ENCODE data around the gene MKRN1. TPM values are rescaled to one million over a fixed set of nuclear protein-coding genes. Genes with fewer than 3 reads are reported as not detected.

MKRN1 gene
- total and polyA plus RNA-seq, 7 donors = 27.0 to 82.0 (median 59.1) TPM

DNA sequence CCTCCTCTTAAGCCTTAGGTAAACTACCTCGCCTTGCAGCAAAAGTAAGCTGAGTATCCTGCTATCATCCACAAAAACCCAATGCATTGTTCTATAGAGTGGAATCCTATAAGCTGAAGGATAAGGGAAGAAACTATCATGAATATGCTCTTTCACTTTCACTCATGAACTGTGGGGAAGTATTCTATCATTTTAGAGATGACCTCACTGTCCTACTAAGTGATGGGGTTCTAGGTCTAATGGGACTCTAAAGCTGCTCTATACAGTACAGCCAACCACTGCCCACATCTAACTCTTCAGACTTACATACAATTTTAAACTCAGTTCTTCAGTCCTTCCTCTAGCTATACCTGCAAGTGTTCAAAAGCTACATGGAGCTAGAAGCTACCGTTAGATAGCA lies 16.2 kb downstream of the MKRN1 start:
- intact Hi-C loops (cut with DNase I) = no loop called here
- WGBS, 3 donors = 96 to 100% (median 96%) methylated on average over 2 of the region's 2 CpGs
- Histone ChIP-seq H3K27me3 (ENCODE audit: insufficient read depth in 3 of 3, low read length in 2 of 3) (no peaks in the 10 kb centered on the region), H3K4me1 (no peaks in the 10 kb centered on the region), H3K27ac (no peak overlapping the region), H3K9me3 (no peaks in the 10 kb centered on the region), H3K4me3 (no peak overlapping the region), H3K36me3 (ENCODE audit: insufficient read depth in 1 of 2, low read depth in 1 of 2) (peaks cover 7 to 90% of the 10 kb centered on the region in 2 donors)
- DNase-seq (no peak), ATAC-seq (no peak)
- TF ChIP-seq, protein P1, sequence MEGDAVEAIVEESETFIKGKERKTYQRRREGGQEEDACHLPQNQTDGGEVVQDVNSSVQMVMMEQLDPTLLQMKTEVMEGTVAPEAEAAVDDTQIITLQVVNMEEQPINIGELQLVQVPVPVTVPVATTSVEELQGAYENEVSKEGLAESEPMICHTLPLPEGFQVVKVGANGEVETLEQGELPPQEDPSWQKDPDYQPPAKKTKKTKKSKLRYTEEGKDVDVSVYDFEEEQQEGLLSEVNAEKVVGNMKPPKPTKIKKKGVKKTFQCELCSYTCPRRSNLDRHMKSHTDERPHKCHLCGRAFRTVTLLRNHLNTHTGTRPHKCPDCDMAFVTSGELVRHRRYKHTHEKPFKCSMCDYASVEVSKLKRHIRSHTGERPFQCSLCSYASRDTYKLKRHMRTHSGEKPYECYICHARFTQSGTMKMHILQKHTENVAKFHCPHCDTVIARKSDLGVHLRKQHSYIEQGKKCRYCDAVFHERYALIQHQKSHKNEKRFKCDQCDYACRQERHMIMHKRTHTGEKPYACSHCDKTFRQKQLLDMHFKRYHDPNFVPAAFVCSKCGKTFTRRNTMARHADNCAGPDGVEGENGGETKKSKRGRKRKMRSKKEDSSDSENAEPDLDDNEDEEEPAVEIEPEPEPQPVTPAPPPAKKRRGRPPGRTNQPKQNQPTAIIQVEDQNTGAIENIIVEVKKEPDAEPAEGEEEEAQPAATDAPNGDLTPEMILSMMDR (IDR thresholded peaks at IDR 0.05) = no peak

DNA sequence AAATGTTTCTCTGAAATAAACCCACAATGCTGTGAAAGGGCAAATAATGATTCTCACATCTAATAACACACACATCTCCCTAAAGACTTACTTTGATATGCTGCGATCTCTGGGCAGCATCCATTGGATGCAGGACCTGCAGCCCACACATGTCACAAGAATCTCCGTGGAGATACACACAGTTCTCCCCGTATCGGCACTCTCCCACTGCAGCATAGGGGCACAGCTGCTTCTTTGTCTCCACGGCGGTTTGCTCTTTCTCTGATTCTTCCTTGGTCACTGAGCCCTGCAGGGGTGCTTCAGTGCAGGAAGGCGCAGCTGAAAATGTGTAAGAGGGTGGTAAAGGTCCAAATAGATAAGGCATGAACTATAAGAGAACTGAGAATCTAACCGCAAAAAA lies 20.4 kb downstream of the MKRN1 start:
- no peak overlapping the region for H3K27ac ChIP-seq
- H3K4me1 ChIP-seq = no peaks in the 10 kb centered on the region
- TF ChIP-seq, protein P1 (IDR thresholded peaks at IDR 0.05) = no peak
- 84 to 89% (median 85%) methylated on average over 8 of the region's 8 CpGs for WGBS, 3 donors
- intact Hi-C loops (cut with DNase I) = no loop called here
- H3K36me3 ChIP-seq (ENCODE audit: insufficient read depth in 1 of 2, low read depth in 1 of 2) = peaks cover 11 to 92% of the 10 kb centered on the region in 2 donors
- H3K4me3 ChIP-seq = no peak overlapping the region
- no peaks in the 10 kb centered on the region for H3K27me3 ChIP-seq (ENCODE audit: insufficient read depth in 3 of 3, low read length in 2 of 3)
- DNase-seq = no peak
- no peak for ATAC-seq
- no peaks in the 10 kb centered on the region for H3K9me3 ChIP-seq

DNA sequence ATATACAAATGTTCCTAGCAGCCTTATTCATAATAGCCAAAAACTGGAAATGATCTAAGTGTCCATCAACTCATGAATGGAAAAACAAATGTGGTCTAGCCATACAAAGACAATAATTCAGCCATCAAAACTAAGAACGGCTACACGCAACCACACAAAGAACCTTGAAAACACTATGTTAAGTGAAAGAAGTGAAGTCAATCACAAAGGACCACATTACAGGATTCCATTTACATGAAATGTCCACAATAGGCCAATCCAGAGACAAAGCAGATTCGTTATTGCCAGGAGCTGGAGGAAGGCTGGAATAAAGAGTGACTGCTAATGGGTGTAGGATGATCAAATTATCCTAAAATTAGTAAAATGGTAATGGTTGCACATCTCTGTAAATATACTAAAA lies 21.1 kb downstream of the MKRN1 start:
- Histone ChIP-seq H3K4me1 (no peaks in the 10 kb centered on the region), H3K4me3 (no peak overlapping the region), H3K27me3 (ENCODE audit: insufficient read depth in 3 of 3, low read length in 2 of 3) (no peaks in the 10 kb centered on the region), H3K9me3 (no peaks in the 10 kb centered on the region), H3K36me3 (ENCODE audit: insufficient read depth in 1 of 2, low read depth in 1 of 2) (peaks cover 11 to 95% of the 10 kb centered on the region in 2 donors), H3K27ac (no peak overlapping the region)
- no peak for DNase-seq
- no peak for ATAC-seq
- 83 to 86% (median 86%) methylated on average over 3 of the region's 3 CpGs for WGBS, 3 donors
- TF ChIP-seq, protein P1 (IDR thresholded peaks at IDR 0.05) = no peak
- intact Hi-C loops (cut with DNase I) = no loop called here

DNA sequence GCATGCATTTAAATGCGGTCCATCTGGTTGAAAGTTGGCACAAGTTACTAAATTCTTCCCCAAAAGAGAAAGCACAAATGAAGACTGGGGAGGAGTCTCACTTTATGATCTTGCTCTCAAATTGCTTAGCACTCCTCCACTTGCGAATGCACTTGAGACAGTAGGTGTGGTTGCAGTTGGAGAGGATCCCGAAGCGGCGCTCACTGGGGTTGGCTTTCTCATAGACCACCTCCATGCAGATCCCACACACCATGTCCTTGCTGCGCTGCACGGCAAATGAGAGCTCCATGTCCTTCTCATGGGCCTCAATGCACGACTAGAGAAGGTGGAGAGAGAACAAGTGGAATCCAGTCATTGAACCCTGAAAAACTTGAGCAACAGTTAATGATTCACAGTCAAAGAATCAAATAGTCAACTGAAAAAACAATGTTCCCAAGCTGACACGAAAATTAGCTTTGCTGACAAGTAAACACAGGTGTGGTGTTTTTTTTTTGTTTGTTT lies 22.7 kb downstream of the MKRN1 start:
- Histone ChIP-seq H3K36me3 (ENCODE audit: insufficient read depth in 1 of 2, low read depth in 1 of 2) (peaks cover 11 to 90% of the 10 kb centered on the region in 2 donors), H3K4me1 (no peaks in the 10 kb centered on the region), H3K27ac (no peak overlapping the region), H3K4me3 (no peak overlapping the region), H3K9me3 (no peaks in the 10 kb centered on the region), H3K27me3 (ENCODE audit: insufficient read depth in 3 of 3, low read length in 2 of 3) (no peaks in the 10 kb centered on the region)
- intact Hi-C loops (cut with DNase I) = no loop called here
- DNase-seq (no peak), ATAC-seq (no peak)
- TF ChIP-seq, protein P1 (IDR thresholded peaks at IDR 0.05) = no peak
- WGBS, 3 donors = 92 to 97% (median 92%) methylated on average over 9 of the region's 9 CpGs

DNA sequence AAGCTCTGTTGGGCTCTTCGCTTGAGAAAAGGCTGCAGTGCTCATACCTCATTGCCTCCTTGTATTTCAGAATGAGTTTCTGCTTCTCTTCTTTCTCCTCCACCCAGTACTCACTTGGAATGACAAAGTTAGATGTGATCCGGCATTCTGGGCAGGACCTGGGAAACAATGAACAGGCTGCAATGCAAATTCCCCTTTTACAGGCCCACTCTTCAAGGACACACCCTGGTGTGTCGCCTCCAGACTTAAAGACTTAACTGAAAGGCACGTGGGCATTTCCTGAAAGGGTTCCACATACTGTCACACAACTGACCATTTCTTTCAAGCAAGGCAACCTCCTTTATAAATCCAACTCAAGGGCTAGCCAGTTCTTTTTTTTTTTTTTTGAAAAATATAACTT lies 23.6 kb downstream of the MKRN1 start:
- Histone ChIP-seq H3K9me3 (no peaks in the 10 kb centered on the region), H3K27ac (no peak overlapping the region), H3K27me3 (ENCODE audit: insufficient read depth in 3 of 3, low read length in 2 of 3) (no peaks in the 10 kb centered on the region), H3K4me3 (no peak overlapping the region), H3K36me3 (ENCODE audit: insufficient read depth in 1 of 2, low read depth in 1 of 2) (peaks cover 11 to 82% of the 10 kb centered on the region in 2 donors), H3K4me1 (no peaks in the 10 kb centered on the region)
- intact Hi-C loops (cut with DNase I) = no loop called here
- TF ChIP-seq, protein P1 (IDR thresholded peaks at IDR 0.05) = no peak
- DNase-seq (no peak), ATAC-seq (no peak)
- WGBS, 3 donors = 60 to 83% (median 77%) methylated on average over 4 of the region's 4 CpGs

Measured in psoas muscle (tissue), 8 donors.